ENCODE data around the gene SPX.
A peak's percentile ranks its signal among the peaks of the same experiment; 100 is the strongest.

Gene SPX

GRCh38 chr12:21538061-21538653, 12.1 kb downstream of the SPX start:
- DNase-seq (ENCODE audit: low spot score), result no peak

- peak; percentile 37 for DNase-seq (ENCODE audit: low spot score)
Measured at GRCh38 chr12:21539797-21540196, 13.7 kb downstream of the SPX start.

GRCh38 chr12:21541773-21542172, 15.7 kb downstream of the SPX start:
- no peak for DNase-seq (ENCODE audit: low spot score)

- DNase-seq (ENCODE audit: low spot score), result no peak
Measured at GRCh38 chr12:21542403-21542802, 16.3 kb downstream of the SPX start.

- DNase-seq (ENCODE audit: low spot score), result no peak
Measured at GRCh38 chr12:21543151-21543550, 17.1 kb downstream of the SPX start.

GRCh38 chr12:21545557-21545956, 19.5 kb downstream of the SPX start:
- no peak for DNase-seq (ENCODE audit: low spot score)

GRCh38 chr12:21546716-21547115, 20.6 kb downstream of the SPX start:
- no peak for DNase-seq (ENCODE audit: low spot score)

GRCh38 chr12:21547437-21547836, 21.3 kb downstream of the SPX start:
- DNase-seq (ENCODE audit: low spot score), result no peak

GRCh38 chr12:21551841-21552465, 25.9 kb downstream of the SPX start:
- no peak for DNase-seq (ENCODE audit: low spot score)

- DNase-seq (ENCODE audit: low spot score), result no peak
Measured at GRCh38 chr12:21552635-21553328, 26.7 kb downstream of the SPX start.

- DNase-seq (ENCODE audit: low spot score), result no peak
Measured at GRCh38 chr12:21553329-21553675, 27.2 kb downstream of the SPX start.

- no peak for DNase-seq (ENCODE audit: low spot score)
Measured at GRCh38 chr12:21558100-21558679, 32.1 kb downstream of the SPX start.

GRCh38 chr12:21559855-21560569, 33.9 kb downstream of the SPX start:
- peak; percentile 28 for DNase-seq (ENCODE audit: low spot score)

- peak; percentile 59 for DNase-seq (ENCODE audit: low spot score)
Measured at GRCh38 chr12:21561158-21561557, 35.1 kb downstream of the SPX start.

GRCh38 chr12:21562859-21563258, 36.8 kb downstream of the SPX start:
- DNase-seq (ENCODE audit: low spot score), result no peak

GRCh38 chr12:21566223-21566906, 40.3 kb downstream of the SPX start:
- DNase-seq (ENCODE audit: low spot score), result no peak

- DNase-seq (ENCODE audit: low spot score), result no peak
Measured at GRCh38 chr12:21566907-21567394, 40.9 kb downstream of the SPX start.

GRCh38 chr12:21568115-21568514, 42.0 kb downstream of the SPX start:
- DNase-seq (ENCODE audit: low spot score), result no peak

GRCh38 chr12:21571046-21571445, 45.0 kb downstream of the SPX start:
- DNase-seq (ENCODE audit: low spot score), result no peak

- DNase-seq (ENCODE audit: low spot score), result no peak
Measured at GRCh38 chr12:21573733-21574358, 47.8 kb downstream of the SPX start.

- no peak for DNase-seq (ENCODE audit: low spot score)
Measured at GRCh38 chr12:21576431-21576830, 50.3 kb downstream of the SPX start.

Data from activated CD4-positive, alpha-beta T cell treated with anti-CD3 and anti-CD28 coated beads, Interleukin-2, Interleukin-4, amounts not matched to agents 100 ng/mL and 50 ng/mL, durations not matched to agents 16 hours and 8 hours (primary cell).